GM21723 (cell line): ENCODE results near the gene DNAJA1.
"Not testable (repeated sequence)": the region's sequence is repeated elsewhere in the genome, so short reads cannot be mapped to it uniquely, and the experiment has no call there.

Source experiments
- ATAC-seq: cut with Tn5 transposase; IDR thresholded peaks from one replicate; pipeline ENCODE4 v1.9.1; 2021; ENCODE audit warnings: mild to moderate bottlenecking, moderate library complexity; ENCODE audit not compliant: unreplicated experiment

Gene DNAJA1

DNA sequence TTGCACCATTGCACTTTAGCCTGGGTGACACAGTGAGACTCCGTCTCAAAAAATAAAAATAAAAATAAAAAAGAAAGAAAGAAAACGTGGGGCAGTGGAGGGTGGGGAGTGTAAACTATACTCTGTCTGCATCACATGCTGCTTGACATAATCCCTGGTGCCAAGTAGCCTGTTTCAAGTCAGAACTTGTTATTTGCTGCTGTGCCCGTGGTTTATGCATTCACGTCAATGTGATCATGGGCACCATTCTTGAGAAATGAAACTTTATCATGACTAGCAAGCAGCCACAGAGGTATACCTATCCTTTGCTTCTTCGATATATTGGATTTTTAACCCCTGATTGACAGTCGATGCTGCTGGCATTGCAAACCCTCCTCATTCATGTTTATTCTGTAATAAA lies 55.5 kb downstream of the DNAJA1 start:
- no peak for ATAC-seq

DNA sequence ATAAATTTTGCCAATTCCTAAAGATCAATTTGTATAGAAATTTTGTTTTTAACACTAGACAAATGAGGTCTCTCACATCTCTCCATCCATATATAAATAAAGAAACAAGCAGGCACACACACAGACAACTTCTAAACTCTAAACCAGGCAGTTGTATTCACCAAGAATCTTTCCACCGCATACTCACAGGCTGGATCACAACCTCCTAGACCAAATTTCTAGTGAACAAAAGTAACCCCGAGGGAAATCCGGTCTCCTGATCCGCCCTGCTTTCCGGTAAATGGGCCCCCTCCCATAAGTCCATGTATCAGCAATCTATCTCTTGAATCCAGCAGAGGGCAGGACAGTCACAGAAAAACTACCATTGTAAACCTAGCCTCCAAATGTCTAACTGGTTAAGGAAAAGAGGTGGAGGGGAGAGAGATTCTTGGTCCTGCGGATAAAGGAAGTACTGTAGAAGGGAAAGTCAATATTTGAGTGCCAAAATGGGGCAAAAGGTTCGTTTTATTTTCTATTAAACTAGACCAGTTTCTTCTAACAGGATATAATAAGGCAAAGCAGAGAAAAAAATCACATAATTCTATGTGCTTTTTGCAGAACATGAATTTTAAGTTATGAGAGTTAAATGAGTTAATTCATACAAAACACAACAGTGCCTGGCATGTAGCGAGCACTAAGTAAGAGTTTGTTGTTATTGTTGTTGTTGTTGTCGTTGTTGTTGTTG lies 56.2 kb downstream of the DNAJA1 start:
- ATAC-seq, result peak; percentile 49

DNA sequence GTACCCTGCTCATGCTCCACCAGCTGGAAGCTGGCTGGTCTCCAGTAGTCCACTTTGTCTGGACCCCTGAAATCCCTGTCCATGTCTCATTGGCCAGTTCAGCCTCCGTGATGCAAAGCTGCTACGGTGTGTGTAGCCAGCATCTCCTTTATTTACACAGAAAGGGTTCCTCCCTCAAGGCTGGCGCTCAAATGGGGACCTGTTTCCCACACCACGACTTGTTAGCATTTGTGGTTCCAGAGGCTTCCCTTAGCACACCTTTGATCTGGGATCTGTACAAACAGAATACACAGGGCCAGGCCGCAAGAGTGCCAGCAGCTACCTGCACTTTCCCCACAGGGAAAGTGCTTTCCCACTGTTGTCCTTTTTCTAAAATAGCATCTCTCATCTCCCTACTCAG lies 57.1 kb downstream of the DNAJA1 start:
- ATAC-seq, result no peak

DNA sequence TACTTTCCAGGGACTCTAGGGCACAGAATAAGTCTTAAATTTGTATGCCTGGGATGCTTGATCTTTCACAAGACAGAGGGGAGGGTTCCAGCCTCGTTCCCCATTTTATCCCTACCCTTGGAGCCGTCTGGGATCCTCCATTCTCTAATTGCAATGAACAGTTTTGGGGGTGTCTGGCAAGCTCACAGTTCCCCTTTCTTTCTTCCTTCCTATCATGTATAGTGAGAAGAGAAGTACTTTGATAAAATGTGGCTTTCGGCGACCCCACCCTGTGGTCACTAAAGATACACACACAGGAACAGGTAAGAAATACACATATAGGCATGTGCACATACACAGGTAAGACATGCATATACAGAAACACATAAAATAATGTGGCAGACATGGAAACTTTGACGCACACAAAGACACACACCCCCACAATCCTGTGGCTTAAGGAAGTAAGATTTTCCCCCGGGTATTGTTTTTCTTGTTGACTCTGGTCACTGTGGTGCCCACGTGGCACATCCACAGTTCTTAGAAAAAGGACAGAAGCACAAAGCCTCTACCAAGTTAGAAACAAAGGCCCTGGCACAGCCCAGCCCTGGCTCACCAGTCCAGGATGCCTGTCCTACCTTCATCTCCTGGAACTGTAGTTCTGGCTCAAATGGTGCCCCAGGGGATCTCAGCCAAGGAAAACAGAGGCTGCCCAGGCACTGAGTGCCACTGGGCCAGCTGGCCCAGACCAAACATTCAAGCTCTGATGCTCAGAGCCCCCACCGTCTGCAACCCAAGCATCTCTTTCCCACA lies 57.7 kb downstream of the DNAJA1 start:
- no peak for ATAC-seq

DNA sequence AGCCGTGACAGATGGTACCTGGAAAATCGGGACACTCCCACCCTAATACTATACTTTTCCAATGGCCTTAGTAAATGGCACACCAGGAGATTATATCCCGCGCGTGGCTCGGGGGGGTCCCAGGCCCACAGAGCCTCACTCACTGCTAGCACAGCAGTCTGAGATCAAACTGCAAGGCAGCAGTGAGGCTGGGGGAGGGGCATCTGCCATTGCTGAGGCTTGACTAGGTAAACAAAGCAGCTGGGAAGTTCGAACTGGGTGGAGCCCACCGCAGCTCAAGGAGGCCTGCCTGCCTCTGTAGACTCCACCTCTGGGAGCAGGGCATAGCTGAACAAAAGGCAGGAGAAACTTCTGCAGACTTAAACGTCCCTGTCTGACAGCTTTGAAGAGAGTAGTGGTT lies 60.6 kb downstream of the DNAJA1 start:
- not testable (repeated sequence) for ATAC-seq
